WTC11 (cell line): ENCODE results near the gene YIF1B. TPM values are rescaled to one million over a fixed set of nuclear protein-coding genes. Genes with fewer than 3 reads are reported as not detected.

ENCODE experiments used
- ATAC-seq: fragments of 200-7000 bp; cut with Tn5 transposase; 2 replicates; pipeline ENCODE4 v1.10.0; 2021; ENCODE audit warnings: mild to moderate bottlenecking, moderate library complexity
- CTCF ChIA-PET: fragments of 300-600 bp; sonication (Branson Sonifier 250); formaldehyde crosslinking; loops from one replicate; lab custom pipeline; 2021; ENCODE audit warnings: antibody characterized with exemption; lab: Charles Lee
- POLR2A ChIA-PET: fragments of 350-600 bp; sonication (Branson Sonifier 250); formaldehyde crosslinking; loops from one replicate; lab custom pipeline; 2021; ENCODE audit warnings: antibody characterized with exemption; lab: Charles Lee
- DNase-seq: peaks from one replicate; pipeline ENCODE4 v3.0.0; 2021; ENCODE audit warnings: low spot score
- H3K27ac Mint-ChIP-seq: 2 replicates; pipeline ENCODE4 v1.8.0; 2021; ENCODE audit warnings: mixed read lengths
- H3K27me3 Mint-ChIP-seq: 2 replicates; pipeline ENCODE4 v1.8.0; 2021; ENCODE audit warnings: low read depth, mild to moderate bottlenecking, moderate library complexity, mixed read lengths
- H3K36me3 Mint-ChIP-seq: 2 replicates; pipeline ENCODE4 v1.8.0; 2021; ENCODE audit warnings: mixed read lengths
- H3K4me1 Mint-ChIP-seq: 2 replicates; pipeline ENCODE4 v1.8.0; 2022; ENCODE audit warnings: mixed read lengths
- H3K4me3 Mint-ChIP-seq: 2 replicates; pipeline ENCODE4 v1.8.0; 2021; ENCODE audit warnings: mild to moderate bottlenecking, moderate library complexity, mixed read lengths
- H3K9me3 Mint-ChIP-seq: 2 replicates; pipeline ENCODE4 v1.8.0; 2021; ENCODE audit warnings: mixed read lengths
- CBFB ChIP-seq: sonication (generic); formaldehyde crosslinking; IDR thresholded peaks from 2 replicates; pipeline ENCODE4 v1.8.1; 2022; ENCODE audit warnings: mild to moderate bottlenecking, low read depth, missing genetic modification reagents
- CREB1 ChIP-seq: sonication (generic); formaldehyde crosslinking; IDR thresholded peaks from 2 replicates; pipeline ENCODE4 v1.8.0; 2023; ENCODE audit warnings: mild to moderate bottlenecking, missing genetic modification reagents
- ETV6 ChIP-seq: sonication (generic); formaldehyde crosslinking; IDR thresholded peaks from 2 replicates; pipeline ENCODE4 v1.8.1; 2022; ENCODE audit warnings: mild to moderate bottlenecking, missing genetic modification reagents
- NFE2L1 ChIP-seq: sonication (generic); formaldehyde crosslinking; IDR thresholded peaks from 2 replicates; pipeline ENCODE4 v1.8.1; 2023; ENCODE audit warnings: missing genetic modification reagents
- NR1H2 ChIP-seq: sonication (generic); formaldehyde crosslinking; IDR thresholded peaks from 2 replicates; pipeline ENCODE4 v1.9.0; 2021; ENCODE audit warnings: mild to moderate bottlenecking, moderate library complexity, missing genetic modification reagents
- NR2C2 ChIP-seq: sonication (generic); formaldehyde crosslinking; IDR thresholded peaks from 2 replicates; pipeline ENCODE4 v1.8.0; 2022; ENCODE audit warnings: mild to moderate bottlenecking, missing genetic modification reagents
- PRRX2 ChIP-seq: fragments of 250-450 bp; sonication (Bioruptor Pico); IDR thresholded peaks from 2 replicates; pipeline ENCODE4 v1.8.0; 2021; ENCODE audit warnings: mild to moderate bottlenecking
- SMAD3 ChIP-seq: sonication (generic); formaldehyde crosslinking; IDR thresholded peaks from 2 replicates; pipeline ENCODE4 v1.8.0; 2022; ENCODE audit warnings: missing genetic modification reagents, mild to moderate bottlenecking, borderline replicate concordance
- TEAD1 ChIP-seq: sonication (generic); formaldehyde crosslinking; IDR thresholded peaks from 2 replicates; pipeline ENCODE4 v1.8.0; 2022; ENCODE audit warnings: mild to moderate bottlenecking, missing genetic modification reagents
- TEAD4 ChIP-seq: sonication (generic); formaldehyde crosslinking; IDR thresholded peaks from 2 replicates; pipeline ENCODE4 v1.8.0; 2022; ENCODE audit warnings: mild to moderate bottlenecking, missing genetic modification reagents
- ZNF263 ChIP-seq: sonication (generic); formaldehyde crosslinking; IDR thresholded peaks from 2 replicates; pipeline ENCODE4 v1.8.1; 2022; ENCODE audit warnings: low read depth, mild to moderate bottlenecking, moderate library complexity, missing genetic modification reagents
- ZNF423 ChIP-seq: fragments of 250-450 bp; sonication (Bioruptor Pico); IDR thresholded peaks from 2 replicates; pipeline ENCODE4 v2.1.2; 2022; ENCODE audit warnings: mild to moderate bottlenecking, moderate library complexity
- ZNF671 ChIP-seq: fragments of 250-450 bp; sonication (Bioruptor Pico); IDR thresholded peaks from 2 replicates; pipeline ENCODE4 v1.8.0; 2021; ENCODE audit warnings: mild to moderate bottlenecking
- total RNA-seq: library from RNA; stranded (reverse); gene quantifications from 3 replicates; pipeline ENCODE4 v1.2.3, GENCODE V29; 2021
- TF ChIP-seq, protein P1 (sequence below): fragments of 250-450 bp; sonication (Bioruptor Pico); IDR thresholded peaks from 2 replicates; pipeline ENCODE4 v1.9.0; 2021; ENCODE audit warnings: mild to moderate bottlenecking
- TF ChIP-seq, protein P2 (sequence below): sonication (generic); formaldehyde crosslinking; IDR thresholded peaks from 2 replicates; pipeline ENCODE4 v1.8.1; 2022; ENCODE audit warnings: low read depth, missing genetic modification reagents, borderline replicate concordance
- TF ChIP-seq, protein P3 (sequence below): sonication (generic); formaldehyde crosslinking; IDR thresholded peaks from 2 replicates; pipeline ENCODE4 v1.8.1; 2023; ENCODE audit warnings: mild to moderate bottlenecking, missing genetic modification reagents, moderate library complexity
- TF ChIP-seq, protein P4 (sequence below): sonication (generic); formaldehyde crosslinking; conservative IDR thresholded peaks from 2 replicates; pipeline ENCODE4 v1.8.1; 2022; ENCODE audit warnings: mild to moderate bottlenecking, missing genetic modification reagents
- TF ChIP-seq, protein P5 (sequence below): sonication (generic); formaldehyde crosslinking; IDR thresholded peaks from 2 replicates; pipeline ENCODE4 v1.8.0; 2022; ENCODE audit warnings: mild to moderate bottlenecking, missing genetic modification reagents
- TF ChIP-seq, protein P6 (sequence below): sonication (generic); formaldehyde crosslinking; conservative IDR thresholded peaks from 2 replicates; pipeline ENCODE4 v1.8.1; 2023; ENCODE audit warnings: mild to moderate bottlenecking, low read depth, missing genetic modification reagents, moderate library complexity
- TF ChIP-seq, protein P7 (sequence below): sonication (generic); formaldehyde crosslinking; IDR thresholded peaks from 2 replicates; pipeline ENCODE4 v1.8.1; 2022; ENCODE audit warnings: mild to moderate bottlenecking, moderate library complexity, missing genetic modification reagents
- TF ChIP-seq, protein P8 (sequence below): sonication (generic); formaldehyde crosslinking; IDR thresholded peaks from 2 replicates; pipeline ENCODE4 v1.8.0; 2022; ENCODE audit warnings: mild to moderate bottlenecking, missing genetic modification reagents

YIF1B gene
- total RNA-seq, 1 experiment from 2014 or later: 83.3 TPM

DNA sequence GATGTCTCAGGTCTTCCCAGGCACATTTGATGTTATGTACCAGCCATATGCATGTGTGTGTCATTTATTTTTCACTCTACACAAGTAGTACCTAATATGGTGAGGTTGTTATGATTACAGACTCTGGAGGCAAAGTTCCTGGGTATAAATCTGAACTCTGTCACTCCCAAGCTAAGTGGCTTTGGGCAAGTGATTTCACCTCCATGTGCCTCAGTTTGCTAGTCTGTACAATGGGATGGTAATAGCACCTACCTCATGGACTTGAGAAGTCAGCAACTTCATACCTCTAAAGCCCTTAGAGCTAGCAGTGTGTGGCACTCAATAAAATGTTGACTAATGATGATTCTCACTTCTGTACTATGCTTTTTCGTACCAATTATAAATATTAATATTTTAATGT, 16.0 kb upstream of the YIF1B start:
- Mint-ChIP-seq H3K4me3 (no peak overlapping the region), H3K27ac (no peak overlapping the region), H3K4me1 (no peaks in the 10 kb centered on the region), H3K9me3 (no peaks in the 10 kb centered on the region), H3K27me3 (no peaks in the 10 kb centered on the region)
- CTCF ChIA-PET: no interaction called here
- TF ChIP-seq, protein P1, sequence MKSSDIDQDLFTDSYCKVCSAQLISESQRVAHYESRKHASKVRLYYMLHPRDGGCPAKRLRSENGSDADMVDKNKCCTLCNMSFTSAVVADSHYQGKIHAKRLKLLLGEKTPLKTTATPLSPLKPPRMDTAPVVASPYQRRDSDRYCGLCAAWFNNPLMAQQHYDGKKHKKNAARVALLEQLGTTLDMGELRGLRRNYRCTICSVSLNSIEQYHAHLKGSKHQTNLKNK (CRISPR knock-in tag): no peak
- TF ChIP-seq, all 79 proteins: peak for 0
- POLR2A ChIA-PET: no interaction called here
- ATAC-seq (no peak), DNase-seq (no peak)
- peaks cover 12% of the 10 kb centered on the region for H3K36me3 Mint-ChIP-seq

DNA sequence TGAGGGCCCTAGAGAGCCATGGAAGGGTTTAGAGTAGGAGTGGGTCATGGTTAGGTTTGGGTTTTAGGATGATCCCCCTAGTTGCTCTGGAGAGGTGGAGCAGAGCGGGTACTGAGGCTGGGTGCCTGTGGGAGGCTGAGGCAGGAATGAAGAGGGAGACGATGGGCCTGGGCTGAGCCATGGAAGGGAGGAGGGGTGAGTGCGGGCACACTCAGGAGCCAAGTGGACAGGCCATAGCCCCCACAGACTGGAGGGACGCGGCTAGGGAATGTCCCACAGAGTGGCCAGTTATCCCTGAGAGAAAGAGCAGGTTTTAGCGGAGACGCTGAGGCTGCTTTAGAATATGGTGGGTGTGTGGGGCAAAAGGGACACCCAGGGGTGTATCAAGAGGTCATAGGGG, 13.9 kb upstream of the YIF1B start:
- TF ChIP-seq ZNF671 (CRISPR knock-in tag) (no peak), CREB1 (no peak), ZNF423 (CRISPR knock-in tag) (no peak), TEAD1 (CRISPR knock-in tag) (no peak), NFE2L1 (CRISPR knock-in tag) (no peak), ZNF263 (CRISPR knock-in tag) (no peak)
- TF ChIP-seq, protein P2, sequence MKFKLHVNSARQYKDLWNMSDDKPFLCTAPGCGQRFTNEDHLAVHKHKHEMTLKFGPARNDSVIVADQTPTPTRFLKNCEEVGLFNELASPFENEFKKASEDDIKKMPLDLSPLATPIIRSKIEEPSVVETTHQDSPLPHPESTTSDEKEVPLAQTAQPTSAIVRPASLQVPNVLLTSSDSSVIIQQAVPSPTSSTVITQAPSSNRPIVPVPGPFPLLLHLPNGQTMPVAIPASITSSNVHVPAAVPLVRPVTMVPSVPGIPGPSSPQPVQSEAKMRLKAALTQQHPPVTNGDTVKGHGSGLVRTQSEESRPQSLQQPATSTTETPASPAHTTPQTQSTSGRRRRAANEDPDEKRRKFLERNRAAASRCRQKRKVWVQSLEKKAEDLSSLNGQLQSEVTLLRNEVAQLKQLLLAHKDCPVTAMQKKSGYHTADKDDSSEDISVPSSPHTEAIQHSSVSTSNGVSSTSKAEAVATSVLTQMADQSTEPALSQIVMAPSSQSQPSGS: no peak
- TF ChIP-seq, protein P3, sequence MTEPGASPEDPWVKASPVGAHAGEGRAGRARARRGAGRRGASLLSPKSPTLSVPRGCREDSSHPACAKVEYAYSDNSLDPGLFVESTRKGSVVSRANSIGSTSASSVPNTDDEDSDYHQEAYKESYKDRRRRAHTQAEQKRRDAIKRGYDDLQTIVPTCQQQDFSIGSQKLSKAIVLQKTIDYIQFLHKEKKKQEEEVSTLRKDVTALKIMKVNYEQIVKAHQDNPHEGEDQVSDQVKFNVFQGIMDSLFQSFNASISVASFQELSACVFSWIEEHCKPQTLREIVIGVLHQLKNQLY: no peak
- TF ChIP-seq, all 79 proteins: peak for 0
- POLR2A ChIA-PET: no interaction called here
- CTCF ChIA-PET: no interaction called here

DNA sequence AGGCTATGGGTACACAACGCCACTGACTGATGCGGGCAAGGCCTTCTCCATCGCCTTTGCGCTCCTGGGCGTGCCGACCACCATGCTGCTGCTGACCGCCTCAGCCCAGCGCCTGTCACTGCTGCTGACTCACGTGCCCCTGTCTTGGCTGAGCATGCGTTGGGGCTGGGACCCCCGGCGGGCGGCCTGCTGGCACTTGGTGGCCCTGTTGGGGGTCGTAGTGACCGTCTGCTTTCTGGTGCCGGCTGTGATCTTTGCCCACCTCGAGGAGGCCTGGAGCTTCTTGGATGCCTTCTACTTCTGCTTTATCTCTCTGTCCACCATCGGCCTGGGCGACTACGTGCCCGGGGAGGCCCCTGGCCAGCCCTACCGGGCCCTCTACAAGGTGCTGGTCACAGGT, 10.8 kb upstream of the YIF1B start:
- CTCF ChIA-PET: no interaction called here
- Mint-ChIP-seq H3K4me1 (0 out of 2 replicates have a peak, but pooled peaks cover 1% of the 10 kb centered on the region), H3K27ac (no peak overlapping the region), H3K36me3 (peaks cover 12% of the 10 kb centered on the region), H3K27me3 (peaks cover 3% of the 10 kb centered on the region; the same call in 1 of the 2 replicates), H3K9me3 (no peaks in the 10 kb centered on the region), H3K4me3 (no peak overlapping the region)
- DNase-seq: no peak
- no peak for ATAC-seq
- POLR2A ChIA-PET: no interaction called here
- TF ChIP-seq, protein P4, sequence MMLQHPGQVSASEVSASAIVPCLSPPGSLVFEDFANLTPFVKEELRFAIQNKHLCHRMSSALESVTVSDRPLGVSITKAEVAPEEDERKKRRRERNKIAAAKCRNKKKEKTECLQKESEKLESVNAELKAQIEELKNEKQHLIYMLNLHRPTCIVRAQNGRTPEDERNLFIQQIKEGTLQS (CRISPR knock-in tag): no peak
- TF ChIP-seq PRRX2 (CRISPR knock-in tag) (no peak), ZNF263 (CRISPR knock-in tag) (no peak), ETV6 (no peak), SMAD3 (CRISPR knock-in tag) (no peak), CBFB (CRISPR knock-in tag) (no peak), ZNF423 (CRISPR knock-in tag) (no peak), CREB1 (no peak), NR1H2 (CRISPR knock-in tag) (no peak), TEAD4 (no peak), NR2C2 (CRISPR knock-in tag) (no peak)
- TF ChIP-seq, protein P2: no peak
- TF ChIP-seq, protein P5, sequence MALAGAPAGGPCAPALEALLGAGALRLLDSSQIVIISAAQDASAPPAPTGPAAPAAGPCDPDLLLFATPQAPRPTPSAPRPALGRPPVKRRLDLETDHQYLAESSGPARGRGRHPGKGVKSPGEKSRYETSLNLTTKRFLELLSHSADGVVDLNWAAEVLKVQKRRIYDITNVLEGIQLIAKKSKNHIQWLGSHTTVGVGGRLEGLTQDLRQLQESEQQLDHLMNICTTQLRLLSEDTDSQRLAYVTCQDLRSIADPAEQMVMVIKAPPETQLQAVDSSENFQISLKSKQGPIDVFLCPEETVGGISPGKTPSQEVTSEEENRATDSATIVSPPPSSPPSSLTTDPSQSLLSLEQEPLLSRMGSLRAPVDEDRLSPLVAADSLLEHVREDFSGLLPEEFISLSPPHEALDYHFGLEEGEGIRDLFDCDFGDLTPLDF (CRISPR knock-in tag): no peak
- TF ChIP-seq, protein P6, sequence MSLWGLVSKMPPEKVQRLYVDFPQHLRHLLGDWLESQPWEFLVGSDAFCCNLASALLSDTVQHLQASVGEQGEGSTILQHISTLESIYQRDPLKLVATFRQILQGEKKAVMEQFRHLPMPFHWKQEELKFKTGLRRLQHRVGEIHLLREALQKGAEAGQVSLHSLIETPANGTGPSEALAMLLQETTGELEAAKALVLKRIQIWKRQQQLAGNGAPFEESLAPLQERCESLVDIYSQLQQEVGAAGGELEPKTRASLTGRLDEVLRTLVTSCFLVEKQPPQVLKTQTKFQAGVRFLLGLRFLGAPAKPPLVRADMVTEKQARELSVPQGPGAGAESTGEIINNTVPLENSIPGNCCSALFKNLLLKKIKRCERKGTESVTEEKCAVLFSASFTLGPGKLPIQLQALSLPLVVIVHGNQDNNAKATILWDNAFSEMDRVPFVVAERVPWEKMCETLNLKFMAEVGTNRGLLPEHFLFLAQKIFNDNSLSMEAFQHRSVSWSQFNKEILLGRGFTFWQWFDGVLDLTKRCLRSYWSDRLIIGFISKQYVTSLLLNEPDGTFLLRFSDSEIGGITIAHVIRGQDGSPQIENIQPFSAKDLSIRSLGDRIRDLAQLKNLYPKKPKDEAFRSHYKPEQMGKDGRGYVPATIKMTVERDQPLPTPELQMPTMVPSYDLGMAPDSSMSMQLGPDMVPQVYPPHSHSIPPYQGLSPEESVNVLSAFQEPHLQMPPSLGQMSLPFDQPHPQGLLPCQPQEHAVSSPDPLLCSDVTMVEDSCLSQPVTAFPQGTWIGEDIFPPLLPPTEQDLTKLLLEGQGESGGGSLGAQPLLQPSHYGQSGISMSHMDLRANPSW: no peak
- TF ChIP-seq, protein P7, sequence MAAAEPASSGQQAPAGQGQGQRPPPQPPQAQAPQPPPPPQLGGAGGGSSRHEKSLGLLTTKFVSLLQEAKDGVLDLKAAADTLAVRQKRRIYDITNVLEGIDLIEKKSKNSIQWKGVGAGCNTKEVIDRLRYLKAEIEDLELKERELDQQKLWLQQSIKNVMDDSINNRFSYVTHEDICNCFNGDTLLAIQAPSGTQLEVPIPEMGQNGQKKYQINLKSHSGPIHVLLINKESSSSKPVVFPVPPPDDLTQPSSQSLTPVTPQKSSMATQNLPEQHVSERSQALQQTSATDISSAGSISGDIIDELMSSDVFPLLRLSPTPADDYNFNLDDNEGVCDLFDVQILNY (CRISPR knock-in tag): no peak
- TF ChIP-seq, protein P8, sequence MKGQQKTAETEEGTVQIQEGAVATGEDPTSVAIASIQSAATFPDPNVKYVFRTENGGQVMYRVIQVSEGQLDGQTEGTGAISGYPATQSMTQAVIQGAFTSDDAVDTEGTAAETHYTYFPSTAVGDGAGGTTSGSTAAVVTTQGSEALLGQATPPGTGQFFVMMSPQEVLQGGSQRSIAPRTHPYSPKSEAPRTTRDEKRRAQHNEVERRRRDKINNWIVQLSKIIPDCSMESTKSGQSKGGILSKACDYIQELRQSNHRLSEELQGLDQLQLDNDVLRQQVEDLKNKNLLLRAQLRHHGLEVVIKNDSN (CRISPR knock-in tag): no peak
- TF ChIP-seq, protein P3: no peak

More for the DNA sequence above, 13.9 kb upstream of the YIF1B start:
- H3K36me3 Mint-ChIP-seq: peaks cover 12% of the 10 kb centered on the region
- no peak overlapping the region for H3K27ac Mint-ChIP-seq
- H3K4me3 Mint-ChIP-seq: no peak overlapping the region
- H3K4me1 Mint-ChIP-seq: no peaks in the 10 kb centered on the region
- no peak for DNase-seq
- H3K9me3 Mint-ChIP-seq: no peaks in the 10 kb centered on the region
- H3K27me3 Mint-ChIP-seq: no peaks in the 10 kb centered on the region
- no peak for ATAC-seq
